GM18951 (cell line): ENCODE data around the gene GRID2.

Experiments used
- POLR2A ChIP-seq: IDR thresholded peaks from 4 replicates; pipeline ENCODE4 v1.6.1; 2011; ENCODE audit warnings: mild to moderate bottlenecking; ENCODE audit not compliant: insufficient read length, insufficient read depth; ENCODE audit errors: extremely low read depth
- in situ Hi-C: fragments of 300-500 bp; cut with MboI; formaldehyde crosslinking; loops from one replicate; pipeline ENCODE4 v1.12.0; 2022; ENCODE audit warnings: low sequenced_read_pairs, mixed read lengths, inconsistent platforms; ENCODE audit not compliant: unreplicated experiment

GRID2 gene

DNA sequence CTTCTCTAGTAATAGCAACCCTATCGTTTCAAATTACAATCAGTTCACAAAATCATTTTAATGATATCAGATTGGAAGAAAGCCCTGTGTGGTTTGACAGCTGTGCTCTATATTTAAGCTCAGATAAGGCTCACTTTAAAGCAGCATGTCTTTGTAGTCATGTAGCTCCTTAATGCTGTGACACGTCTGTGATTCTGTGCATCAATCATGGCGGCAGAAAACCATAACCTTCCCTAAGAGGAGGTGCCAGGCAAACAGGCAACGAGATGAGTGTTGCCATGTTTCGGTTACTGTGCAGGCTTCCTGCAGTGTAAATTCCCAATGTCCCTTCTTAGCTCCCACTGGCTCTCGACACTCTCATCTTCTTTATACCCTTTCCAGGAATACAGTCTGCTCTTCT lies 212.7 kb downstream of the GRID2 start:
- no peak for TF ChIP-seq POLR2A
- in situ Hi-C loops, result no loop called here

DNA sequence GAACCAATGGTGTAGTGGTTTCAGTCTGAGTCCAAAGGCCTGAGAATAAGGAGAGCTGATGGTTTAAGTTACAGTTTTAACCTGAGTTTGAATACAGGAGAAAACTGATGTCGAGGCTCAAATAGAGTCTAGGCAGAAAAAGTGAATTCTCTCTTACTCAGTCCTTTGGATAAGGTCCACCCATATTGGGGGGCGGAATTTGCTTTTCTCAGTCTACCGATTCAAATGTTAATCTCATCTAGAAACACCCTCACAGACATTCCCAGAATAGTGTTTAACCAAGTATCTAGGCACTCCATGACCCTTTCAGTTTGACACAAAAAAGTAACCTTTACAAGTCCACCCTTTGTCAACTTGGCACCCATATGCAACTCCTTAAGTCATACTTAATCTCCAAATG lies 216.0 kb downstream of the GRID2 start:
- no peak for TF ChIP-seq POLR2A
- in situ Hi-C loops, result no loop called here

DNA sequence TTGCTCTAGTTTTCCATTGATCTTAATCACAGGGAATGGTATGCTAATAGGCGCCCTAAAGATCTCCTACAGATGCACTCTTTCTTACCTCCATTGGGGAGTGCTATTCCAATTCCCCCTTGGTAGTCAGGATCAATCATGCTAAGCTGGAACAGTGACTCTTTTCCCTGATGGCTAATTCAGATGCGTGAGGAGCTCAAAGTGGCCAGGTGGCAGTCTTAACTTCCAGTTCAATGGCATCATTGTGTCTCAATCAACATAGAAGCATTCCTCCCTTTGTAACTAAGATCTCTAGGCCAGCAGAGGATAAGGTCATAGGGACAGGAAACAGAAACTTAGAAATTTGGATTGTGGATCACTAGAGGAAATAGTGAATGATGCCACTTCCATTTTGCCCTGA lies 216.8 kb downstream of the GRID2 start:
- in situ Hi-C loops, result no loop called here

DNA sequence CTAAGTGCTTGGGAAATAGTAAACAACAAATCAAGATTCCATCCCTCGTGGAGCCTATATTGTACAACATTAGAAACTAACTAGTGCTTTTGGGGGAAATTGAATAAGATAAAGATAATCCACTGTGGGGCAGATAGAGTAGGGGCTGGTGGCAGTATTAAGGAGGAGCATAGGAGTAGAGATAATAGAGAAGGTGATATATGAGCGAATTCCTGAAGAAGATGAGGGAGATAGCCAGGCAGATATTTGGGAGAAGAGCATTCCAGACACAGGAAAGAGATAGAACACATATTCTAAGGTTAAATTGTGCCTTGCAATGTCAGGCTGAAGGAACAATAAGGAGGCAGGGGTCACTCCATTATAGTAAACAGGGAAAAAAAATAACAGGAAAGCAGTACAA lies 218.2 kb downstream of the GRID2 start:
- in situ Hi-C loops, result no loop called here
- no peak for TF ChIP-seq POLR2A

More for the DNA sequence above, 216.8 kb downstream of the GRID2 start:
- no peak for TF ChIP-seq POLR2A

DNA sequence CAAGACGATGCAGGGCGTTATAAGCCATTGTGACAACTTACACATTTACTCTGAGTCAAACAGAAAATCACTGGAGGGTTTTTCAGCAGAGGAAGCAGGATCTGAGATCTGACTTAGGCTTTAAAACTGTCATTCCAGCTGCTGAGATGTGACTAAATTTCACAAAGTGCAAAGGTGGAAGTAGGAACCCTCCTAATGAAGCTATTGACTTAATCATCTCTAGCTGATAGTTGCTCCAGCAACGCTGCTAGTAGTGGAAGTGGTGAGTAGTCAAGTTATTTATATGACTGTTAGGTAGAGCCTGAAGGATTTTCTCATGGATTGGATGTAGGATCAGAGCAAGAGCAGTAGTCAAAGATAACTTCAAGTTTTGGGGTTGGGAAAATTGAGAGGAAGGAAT lies 218.6 kb downstream of the GRID2 start:
- no peak for TF ChIP-seq POLR2A
- in situ Hi-C loops, result no loop called here

DNA sequence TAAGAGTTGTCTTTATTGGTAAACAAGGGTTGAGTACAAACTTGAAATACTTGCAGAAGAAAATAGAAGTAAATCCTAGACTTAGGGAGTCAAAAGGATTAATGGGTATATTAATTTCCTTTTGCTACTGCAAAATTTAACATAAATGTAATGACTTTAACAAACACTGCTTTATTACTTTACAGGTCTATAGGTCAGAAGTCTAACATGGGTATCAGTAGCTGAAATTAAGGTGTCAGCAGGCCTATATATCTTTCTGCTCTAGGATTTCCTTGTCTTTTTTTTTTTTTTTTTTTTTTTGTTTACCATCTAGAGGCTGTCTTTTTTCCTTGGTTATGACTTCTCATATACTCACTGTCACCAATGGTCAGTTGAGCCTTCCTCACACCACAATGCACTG lies 220.4 kb downstream of the GRID2 start:
- no peak for TF ChIP-seq POLR2A
- in situ Hi-C loops, result no loop called here

DNA sequence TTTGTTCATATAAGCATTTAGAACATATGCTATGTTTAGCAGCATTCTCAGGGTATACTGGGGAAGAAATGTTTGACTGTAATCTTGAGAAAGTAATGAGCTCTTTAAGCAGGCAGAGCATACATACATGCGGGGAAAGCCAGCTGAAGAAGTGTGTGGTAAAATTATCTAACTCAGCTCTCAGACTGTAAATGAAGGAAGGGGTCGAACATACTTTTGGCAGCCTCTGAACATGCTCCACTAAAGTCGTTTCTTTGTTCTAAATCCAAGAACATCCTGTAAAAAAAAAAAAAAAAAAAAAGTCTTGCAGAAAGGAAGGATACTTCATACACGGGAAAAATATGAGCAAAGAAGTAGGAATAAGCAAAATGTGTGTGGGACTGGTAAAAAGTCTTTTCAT lies 224.8 kb downstream of the GRID2 start:
- TF ChIP-seq POLR2A, result no peak
- in situ Hi-C loops, result no loop called here

DNA sequence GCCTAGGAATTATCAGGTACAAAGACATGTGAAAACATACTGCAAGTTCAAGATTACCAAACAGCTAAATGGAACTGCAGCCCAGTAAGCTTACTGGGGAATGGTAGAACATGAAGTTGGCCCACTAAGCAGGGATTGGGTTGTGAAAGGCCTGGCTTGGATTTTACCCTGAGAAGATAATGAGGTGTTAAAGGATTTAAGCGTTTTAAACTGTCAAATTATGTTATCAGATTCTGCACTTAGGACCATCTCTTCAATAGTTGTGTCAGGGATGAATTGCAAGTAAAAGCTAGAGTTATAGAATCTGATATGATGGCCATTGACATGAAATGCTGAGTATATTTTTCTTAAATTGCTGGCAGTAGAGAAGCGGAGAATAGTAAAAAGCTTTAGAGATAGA lies 225.7 kb downstream of the GRID2 start:
- in situ Hi-C loops, result no loop called here
- TF ChIP-seq POLR2A, result no peak

DNA sequence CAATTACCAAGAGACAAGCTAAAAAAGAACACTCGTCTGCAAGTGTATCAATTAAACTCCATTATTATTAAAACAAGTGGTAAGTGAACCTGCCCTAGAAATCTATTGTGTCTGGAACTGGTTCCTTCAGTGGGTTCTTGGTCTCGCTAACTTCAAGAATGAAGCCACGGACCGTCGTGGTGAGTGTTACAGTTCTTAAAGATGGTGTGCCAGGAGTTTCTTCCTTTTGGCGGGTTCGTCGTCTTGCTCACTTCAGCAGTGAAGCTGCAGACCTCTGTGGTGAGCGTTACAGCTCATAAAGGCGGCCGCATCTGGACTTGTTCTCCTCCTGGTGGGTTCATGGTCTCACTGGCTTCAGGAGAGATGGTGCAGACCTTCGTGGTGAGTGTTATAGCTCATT lies 231.8 kb downstream of the GRID2 start:
- in situ Hi-C loops, result no loop called here
- no peak for TF ChIP-seq POLR2A

DNA sequence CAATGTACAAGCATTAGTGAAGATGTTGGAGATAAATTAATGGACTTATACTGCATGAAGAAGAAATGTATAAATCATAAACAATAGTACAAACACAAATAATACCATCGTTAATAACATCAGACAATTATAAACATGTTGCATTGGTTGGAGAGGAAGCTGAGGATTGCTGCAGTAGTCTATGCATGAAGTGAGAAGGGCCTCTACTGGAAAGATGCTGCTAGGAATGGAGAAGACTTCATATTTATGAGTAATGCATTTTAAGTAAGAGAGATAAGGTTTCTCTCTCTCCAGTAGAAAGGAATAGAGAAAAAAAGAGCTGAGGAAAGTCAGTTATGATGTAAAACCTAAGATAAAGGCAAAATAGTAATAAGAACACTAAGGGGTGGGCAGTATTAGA lies 247.8 kb downstream of the GRID2 start:
- TF ChIP-seq POLR2A, result no peak
- in situ Hi-C loops, result no loop called here

DNA sequence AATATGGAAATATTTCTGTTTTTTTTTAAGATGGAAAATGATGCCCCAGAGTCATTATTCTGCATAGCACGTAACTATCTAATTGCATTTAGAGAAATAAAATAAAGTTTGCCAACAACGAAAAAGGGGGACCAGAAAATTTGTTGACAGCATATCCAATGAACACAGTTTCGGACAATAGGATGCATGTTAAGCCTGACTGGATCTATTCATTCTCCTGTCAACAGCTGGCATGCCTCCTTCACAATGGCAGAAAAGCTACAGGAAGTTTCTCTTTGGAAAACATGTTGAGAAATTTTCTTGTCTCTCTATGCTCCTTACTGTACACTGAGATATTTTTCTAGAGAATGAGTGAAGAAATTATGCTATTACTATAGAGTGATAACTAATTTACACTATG lies 262.5 kb downstream of the GRID2 start:
- in situ Hi-C loops, result no loop called here
- no peak for TF ChIP-seq POLR2A

DNA sequence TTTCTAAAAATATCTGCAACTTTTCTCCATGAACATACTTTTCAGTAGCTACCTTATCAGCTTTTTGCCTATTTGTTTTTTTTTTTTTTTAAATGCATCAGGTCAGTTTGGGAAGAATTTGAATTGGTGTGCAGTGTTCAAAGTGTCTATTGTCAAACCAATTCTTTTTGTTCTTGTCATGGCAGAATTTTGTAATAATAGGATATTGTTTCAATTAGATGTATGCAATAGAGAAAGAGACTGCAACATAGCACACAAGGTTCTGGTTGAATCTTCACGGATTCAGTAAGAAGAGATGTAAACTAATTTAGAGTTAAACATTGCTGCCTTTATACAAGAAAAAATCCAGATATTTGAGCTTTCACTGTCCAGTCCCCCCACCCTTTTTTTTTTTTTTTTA lies 277.1 kb downstream of the GRID2 start:
- in situ Hi-C loops, result no loop called here
- TF ChIP-seq POLR2A, result no peak

DNA sequence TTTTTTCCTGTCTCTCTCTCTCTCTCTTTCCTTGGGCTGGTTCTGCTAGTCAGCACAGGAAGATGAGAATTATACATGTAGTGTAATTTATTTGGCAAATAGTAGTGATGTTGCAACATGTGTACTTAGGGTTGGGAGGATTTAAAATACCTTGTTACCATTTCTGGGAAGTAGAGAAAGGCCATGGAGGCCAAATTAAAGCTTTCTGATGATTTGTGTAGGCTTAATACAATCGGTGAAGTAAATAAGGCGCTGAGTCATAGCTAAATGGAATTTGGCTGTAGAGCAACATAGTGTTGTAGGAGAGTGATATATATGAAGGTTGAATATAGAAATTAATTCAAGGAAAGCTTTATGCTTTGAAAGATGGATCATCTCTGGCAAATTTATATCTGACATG lies 295.3 kb downstream of the GRID2 start:
- in situ Hi-C loops, result no loop called here
- TF ChIP-seq POLR2A, result no peak

DNA sequence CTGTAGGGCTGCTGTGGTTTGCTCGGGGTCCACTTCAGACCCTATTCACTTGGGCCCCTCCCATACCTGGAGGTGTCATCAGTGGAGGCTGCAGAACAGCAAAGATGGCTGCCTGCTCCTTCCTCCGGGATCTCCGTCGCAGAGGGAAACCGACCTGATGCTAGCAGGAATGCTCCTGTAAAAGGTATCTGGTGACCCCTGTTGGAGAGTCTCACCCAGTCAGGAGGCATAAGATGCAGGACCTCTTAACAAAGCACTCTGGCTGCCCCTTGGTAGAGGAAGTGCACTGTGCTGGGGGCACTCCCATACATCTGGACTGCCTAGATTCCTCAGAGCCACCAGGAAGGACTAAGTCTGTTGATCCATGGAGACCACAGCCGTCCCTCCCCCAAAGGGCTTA lies 296.9 kb downstream of the GRID2 start:
- in situ Hi-C loops, result no loop called here

DNA sequence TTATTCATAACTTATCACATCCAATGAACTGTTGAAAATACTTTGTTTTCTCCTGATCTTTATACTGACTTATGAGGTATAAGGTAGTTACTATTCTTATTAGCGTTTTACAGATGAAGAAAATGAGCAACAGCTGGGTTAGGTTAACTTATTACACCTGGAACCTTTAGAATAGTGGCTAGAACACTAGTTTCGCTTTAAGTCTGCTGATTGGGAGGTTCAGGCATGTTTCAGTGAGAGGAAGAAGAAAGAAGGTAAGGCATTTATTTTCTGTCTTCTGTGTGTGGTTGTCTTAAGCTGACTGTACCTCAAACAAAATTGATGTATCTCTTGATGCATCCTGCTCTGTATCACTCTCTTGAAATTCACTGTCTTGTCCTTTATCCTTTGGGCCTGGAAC lies 302.5 kb downstream of the GRID2 start:
- no peak for TF ChIP-seq POLR2A
- in situ Hi-C loops, result no loop called here

More for the DNA sequence above, 296.9 kb downstream of the GRID2 start:
- TF ChIP-seq POLR2A, result no peak
